Measurements from ENCODE around the gene POLR2E.

GRCh38 chr19:1074544-1075283, 20.5 kb downstream of the POLR2E start:
- TF ChIP-seq POLR2A (IDR thresholded peaks at IDR 0.05; ENCODE audit: low read length) (no peak), GATA1 (IDR thresholded peaks at IDR 0.05; ENCODE audit: low read depth, low read length) (no peak)
